GM21360 (cell line): Measurements from ENCODE around the gene CBS.
"Not testable (repeated sequence)": the region's sequence is repeated elsewhere in the genome, so short reads cannot be mapped to it uniquely, and the experiment has no call there.

ENCODE experiments used
- ATAC-seq: cut with Tn5 transposase; IDR thresholded peaks from one replicate; pipeline ENCODE4 v1.9.1; 2021; ENCODE audit warnings: mild to moderate bottlenecking, moderate library complexity; ENCODE audit not compliant: unreplicated experiment

CBS gene

DNA sequence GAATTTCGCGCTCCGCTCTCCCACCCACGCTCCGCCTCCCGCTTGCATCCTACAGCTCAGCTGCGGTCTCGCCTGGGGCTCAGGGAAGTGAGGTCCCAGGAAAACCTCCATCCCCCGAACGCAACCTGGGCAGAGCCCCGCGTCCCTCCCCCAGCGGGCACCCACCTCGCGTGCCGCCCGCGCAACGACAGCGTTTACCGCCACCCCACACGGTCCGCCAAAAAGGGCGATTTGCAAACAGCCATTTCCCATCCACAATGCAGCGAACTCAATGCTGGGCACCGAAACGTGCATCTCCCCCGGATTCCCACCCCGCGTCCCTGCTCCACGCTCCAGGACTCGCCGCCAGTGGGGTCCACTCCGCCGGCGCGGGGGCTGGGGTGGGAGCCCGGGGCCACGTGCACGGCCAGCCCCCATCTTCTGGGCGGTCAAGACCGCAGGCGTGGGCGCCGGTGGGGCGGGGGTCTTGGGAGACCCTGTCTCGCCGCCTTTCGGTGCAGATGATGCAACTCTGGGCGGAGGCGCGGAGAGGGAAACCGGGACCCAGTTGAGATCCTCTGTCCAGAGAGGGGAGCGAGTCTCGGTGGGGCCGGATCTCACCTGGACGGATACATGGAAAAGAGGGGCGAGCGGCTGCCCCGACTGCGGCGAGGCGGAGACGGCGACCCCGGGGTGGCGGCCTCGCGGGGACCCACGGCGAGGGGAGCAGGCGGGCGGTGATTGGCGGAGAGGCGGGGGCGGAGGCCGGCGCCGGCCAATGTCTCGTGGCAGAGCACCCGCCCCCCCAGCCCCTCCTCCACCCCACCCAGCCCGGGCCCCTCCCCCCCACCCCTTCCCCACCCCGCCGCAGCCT, at the start of gene CBS:
TSS of gene CBS (minus strand) at position 666 of the 853 bp plus-strand sequence. CDS start 3,642 bp downstream, outside the sequence.
- not testable (repeated sequence) for ATAC-seq

DNA sequence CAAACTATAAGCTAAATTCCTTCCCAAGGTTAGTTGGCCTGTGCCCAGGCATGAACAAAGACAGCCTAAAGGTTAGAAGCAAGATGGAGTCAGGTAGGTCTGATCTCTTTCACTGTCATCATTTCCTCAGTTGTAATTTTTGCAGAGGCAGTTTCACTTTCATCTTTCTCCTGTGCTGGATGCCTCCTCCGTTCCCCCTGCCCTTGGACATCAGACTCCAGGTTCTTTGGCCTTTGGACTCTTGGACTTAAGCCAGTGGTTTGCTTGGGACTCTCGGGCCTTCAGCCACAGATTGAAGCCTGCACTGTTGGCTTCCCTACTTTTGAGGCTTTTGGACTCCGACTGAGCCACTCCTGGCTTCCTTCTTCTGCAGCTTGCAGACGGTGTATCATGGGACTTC, 40.3 kb upstream of the CBS start:
- ATAC-seq, result not testable (repeated sequence)

DNA sequence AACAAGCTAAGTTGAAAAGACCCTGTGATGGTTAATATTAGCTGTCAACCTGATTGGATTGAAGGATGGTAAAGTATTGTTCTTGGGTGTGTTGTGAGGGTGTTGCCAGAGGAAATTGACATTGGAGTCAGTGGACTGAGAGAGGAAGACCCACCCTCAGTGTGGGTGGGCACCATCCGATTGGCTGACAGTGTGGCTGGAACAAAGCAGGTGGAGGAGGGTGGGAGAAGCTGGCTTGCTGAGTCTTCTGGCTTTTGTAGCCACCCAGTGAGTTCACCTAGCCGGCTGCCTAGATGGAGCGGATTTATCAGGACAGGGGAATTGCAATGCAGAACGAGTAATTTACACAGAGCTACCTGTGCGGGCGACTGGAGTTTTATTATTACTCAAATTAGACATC, 38.8 kb upstream of the CBS start:
- not testable (repeated sequence) for ATAC-seq

DNA sequence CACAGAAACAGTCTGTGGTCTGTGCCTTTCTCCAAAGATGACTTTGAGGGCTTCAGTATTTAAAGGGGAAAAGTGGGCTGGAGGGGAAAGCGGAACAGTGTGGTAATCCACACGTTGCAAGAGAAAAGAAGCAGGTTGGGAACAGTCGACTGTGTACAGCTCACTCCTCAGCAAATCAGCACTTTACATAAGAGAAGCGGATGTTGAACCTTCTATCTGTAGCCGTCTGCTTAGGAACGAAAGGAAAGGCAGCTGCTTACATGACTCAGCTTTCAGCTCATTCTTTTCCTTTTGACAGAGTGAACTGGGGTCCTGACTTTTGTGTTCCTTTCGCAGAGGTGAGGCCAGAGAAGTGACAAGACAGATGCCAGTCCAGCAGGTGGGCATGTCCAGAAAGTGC, 33.4 kb upstream of the CBS start:
- ATAC-seq, result not testable (repeated sequence)

DNA sequence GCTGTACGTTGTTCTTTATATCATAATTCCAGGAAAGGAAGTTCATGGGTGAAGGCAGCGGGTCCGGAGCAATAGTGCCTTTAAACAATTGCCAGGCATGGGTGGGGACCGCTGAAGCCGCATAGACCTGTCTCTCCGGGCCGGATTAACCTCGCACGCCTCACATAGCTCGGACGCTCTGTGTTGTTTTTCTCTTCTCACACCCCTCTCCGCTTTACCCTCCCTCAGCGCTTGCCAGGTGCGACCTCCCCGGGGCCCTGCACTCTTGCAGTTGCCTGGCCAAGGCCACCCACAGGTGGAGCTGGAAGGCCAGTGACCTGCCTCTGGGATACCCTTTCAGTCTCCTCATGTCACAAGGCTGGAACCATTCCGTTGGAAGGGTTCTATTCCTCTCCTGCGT, 32.5 kb upstream of the CBS start:
- ATAC-seq, result not testable (repeated sequence)

DNA sequence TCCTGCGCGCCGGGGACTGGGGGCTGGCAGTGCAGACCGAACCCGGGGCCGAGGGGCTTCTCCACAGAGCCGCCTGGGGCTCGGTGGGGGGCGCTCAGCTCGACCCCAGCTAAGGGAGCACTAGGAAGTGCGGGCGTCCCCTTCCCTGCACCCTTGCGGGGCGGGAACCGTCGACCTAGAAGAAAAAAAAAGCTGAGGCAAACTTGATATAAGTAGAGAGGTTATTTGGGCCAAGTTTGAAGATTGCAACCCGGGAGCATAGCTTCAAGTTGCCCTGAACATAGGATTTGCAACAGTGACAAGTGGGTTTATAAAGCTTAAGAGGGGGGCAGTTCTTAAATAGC, 32.1 kb upstream of the CBS start:
- ATAC-seq, result not testable (repeated sequence)

DNA sequence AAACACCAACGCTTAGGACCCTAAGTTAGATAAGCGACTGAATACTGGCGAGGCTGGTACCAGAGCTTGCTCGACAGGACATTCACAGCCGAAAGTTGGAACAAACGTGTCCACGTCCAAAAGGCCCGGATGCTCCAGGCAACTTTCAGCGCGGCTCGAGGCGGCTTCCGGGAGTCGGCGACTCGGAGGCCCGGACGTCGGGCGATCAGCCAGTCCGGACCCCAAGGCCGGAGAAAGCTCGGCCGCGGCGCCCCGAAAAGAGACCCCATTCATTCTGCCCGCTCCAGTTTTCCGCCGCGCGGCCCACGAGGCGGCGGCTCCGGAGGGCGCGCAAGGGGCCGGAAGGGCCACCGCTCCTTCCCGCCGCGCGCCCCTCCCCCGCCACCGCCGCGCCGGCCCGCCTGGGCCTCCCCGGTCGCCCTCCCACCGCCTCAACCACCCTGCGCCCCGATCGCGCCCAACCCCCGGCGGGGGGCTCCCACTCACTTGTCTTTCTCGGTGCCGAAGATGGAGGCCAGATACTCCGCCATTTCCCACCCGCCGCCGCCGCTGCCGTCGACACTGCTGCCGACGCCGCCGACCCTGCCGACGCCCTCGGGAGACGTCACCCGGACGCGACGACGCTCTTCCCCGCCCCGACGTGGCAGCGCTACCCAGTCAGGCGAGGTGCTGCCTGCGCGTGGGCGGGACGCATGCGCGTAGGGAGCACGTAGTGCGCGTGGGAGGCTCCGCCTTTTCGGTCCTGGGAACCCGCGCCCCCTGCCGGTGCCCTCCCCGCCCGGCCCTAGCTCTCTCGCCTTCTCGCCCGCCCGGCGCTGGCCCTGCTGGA, 31.5 kb upstream of the CBS start, which contains the start of gene U2AF1:
TSS of gene U2AF1 (minus strand) at position 606 of the 829 bp plus-strand sequence. CDS start at position 530, 76 bp downstream.
- peak; percentile 55 for ATAC-seq

DNA sequence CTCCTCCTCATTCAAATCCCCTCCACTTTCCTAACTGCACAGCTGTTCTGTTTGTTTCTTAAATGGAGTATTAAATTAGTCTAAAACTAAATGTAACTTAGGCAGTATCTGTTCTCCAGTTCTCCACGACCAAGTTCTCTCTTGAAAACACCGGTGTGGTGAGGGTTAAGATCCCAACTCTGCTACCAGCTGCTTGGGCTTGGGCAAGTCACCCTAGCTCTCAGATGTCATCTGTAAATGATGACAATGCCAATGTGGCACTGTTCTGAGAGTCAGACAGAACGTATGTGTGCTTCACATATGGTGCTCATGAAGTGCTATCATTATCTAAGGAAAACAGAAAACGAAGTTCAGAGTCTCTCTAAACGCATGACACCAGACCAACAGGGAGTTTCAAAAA, 29.0 kb upstream of the CBS start:
- ATAC-seq, result not testable (repeated sequence)

DNA sequence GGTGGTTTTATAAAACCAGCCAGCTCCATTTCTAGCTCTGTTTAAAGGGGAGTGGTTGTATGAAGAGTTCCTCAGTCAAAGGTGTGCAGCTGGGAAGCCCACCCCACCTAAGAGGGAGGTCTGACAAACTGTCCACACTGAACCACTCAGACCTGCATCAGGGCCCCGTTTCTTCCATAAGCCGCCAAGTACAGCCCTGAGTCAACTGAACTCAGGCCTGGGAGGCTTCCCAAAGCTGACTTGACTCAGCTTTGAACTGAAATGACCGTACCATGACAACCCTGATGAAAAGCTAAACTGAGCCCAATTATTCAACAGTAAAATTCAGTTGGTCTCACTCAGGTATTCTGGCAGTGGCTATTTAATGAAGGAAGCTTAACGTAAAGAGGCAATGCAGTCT, 26.6 kb upstream of the CBS start:
- not testable (repeated sequence) for ATAC-seq

DNA sequence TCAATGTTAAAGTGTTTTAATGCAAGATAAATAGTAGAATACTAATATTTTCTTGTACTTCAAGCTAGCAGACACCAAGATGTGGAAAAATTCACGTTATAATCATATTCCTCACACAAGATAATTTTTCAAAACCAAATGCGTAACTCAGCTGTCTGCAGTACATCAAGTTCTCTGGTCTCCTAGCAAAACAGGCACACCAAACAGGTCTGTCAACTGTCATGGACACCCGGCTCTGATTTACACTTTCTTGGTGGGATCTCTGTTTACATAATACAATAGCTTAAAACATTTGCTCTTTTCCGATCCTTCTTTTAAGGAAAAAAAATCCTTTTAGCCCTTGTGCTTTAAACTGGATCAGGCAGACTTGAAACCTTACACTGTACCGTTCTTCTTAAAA, 26.0 kb upstream of the CBS start:
- not testable (repeated sequence) for ATAC-seq

DNA sequence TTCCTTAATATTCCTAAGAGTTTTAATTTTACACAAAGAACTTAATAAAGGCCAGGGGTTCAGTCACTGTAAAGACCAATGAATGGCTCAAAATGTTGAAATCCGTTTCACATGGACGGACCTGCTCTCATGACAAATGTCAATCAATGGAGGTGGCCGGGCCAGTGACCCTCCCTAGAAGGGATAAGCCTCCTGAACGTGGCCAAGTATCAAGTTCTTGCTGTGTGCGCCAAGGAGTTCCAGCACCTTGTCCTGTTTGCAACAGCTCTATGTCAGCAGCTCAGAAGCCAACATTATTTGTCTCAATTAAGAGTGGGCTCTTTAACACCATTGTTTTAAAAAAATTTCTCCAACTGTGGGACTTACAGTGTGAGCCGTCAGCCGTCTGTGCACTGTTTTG, 25.4 kb upstream of the CBS start:
- not testable (repeated sequence) for ATAC-seq

DNA sequence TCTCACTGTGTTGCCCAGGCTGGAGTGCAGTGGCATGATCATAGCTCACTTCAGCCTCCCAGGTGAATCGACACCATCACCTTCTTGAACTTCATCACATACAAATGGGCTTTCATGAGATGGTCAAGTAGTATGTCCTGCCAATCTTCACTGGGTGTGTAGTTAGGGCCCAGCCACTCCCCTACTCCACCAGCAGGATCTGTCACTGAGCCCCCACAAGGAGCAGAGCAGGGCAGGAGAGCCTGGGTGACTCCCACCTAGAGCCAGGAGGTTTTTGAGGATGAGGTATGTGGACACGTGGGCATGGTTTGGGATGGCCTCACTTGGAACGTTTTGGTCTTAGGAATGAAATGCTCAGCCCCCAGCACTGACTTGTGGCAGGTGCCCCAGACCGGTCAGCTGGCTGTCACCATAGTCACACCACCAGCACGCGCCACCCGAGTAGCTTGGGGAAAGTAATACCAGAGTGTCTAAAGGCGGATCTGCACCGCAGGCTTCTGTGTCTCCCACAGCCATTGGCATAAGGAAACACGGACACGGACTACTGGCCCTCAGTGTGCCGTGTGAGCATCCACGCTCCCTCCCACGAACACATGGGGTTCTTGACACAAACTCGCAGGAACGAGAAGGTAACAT, 16.5 kb upstream of the CBS start:
- not testable (repeated sequence) for ATAC-seq

DNA sequence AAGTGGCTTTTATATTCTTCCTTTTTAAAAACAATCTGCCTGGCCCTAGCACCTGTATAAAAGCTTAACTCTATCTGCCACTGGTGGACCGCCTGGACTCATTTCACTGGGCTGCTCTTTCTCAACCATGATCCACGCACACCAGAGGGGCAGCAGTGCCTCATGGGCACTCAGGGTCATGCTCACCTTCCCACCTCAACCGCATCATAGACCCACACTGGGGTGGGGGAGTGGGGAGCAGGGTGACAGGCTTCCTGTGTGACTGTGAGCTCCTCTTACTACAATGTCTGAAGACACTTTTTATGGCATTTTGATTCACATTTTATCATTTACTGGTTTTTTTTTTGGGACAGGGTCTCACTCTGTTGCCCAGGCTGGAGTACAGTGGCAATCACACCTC, 15.3 kb upstream of the CBS start:
- ATAC-seq, result not testable (repeated sequence)

DNA sequence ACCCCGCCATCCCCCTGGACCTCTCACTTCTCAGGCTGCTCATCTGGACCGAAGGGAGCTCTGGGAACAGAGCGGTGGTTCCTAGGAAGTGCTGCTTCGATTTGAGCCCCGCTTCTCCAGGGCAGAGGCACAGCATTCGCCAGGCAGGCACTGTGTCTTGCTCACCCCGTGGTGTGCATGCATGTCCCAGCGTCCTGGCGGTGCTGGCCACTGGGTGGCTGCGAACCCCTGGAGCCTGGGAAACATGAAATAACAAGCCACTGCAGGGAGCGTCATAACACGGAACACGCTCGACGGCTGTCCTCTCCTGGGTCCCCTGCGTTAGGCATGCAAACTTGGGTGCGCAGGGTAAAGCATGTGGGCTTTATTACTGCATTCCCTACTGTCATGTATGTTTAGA, 13.8 kb upstream of the CBS start:
- not testable (repeated sequence) for ATAC-seq

DNA sequence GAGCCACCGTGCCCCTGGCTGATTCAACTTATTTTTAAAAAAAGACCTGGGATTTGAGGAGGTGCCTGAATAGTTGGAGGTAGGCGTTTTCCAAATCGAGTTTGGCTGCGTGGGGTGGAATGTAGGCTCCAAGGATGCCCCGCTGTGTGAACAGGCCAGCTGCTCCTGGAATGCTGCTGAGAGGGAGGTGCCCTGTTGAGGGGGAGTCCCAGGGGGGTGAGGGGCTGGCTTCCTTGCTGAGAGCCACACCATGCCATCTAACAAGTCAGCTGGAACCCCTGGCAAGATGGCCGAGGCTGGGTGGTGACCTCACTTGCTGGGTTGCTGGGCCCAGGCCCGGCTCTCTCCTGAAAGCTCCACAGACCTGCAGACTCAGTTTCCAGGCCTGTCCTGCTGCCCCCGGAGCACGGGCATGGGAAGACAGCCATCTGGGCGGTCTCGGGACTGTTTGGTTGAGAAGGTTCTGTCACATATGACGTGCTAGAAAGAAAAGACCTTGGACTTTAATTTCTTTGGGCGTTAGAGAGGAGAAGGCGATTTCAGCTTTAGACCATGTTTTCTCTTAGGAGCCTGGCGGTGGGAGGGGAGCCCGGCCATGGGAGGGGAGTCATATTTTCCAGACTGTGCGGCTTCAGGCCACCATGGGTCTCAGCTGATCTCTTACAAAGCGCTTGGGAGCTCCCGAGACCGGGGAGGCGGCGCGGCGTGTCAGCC, 7.1 kb upstream of the CBS start:
- ATAC-seq, result not testable (repeated sequence)

DNA sequence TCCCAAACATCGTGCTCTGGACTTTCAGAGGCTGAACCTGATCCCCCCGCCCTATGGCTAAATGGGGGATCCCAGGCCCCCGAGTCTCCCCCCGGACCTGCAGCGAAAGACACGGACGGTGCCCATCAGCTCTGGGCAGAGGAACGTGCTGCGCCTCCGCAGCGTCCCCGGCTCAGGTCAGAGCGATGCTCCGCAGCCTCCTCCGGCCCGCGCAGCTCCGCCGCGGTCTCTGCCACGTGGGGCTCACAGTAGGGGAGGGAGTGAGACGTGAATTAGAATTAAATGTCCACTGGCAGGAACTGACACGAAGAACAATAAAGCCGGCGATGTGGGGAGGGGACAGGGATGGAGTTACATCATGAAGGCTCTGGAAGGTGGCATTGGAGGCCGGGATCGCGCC, 1.0 kb upstream of the CBS start:
- ATAC-seq, result not testable (repeated sequence)

DNA sequence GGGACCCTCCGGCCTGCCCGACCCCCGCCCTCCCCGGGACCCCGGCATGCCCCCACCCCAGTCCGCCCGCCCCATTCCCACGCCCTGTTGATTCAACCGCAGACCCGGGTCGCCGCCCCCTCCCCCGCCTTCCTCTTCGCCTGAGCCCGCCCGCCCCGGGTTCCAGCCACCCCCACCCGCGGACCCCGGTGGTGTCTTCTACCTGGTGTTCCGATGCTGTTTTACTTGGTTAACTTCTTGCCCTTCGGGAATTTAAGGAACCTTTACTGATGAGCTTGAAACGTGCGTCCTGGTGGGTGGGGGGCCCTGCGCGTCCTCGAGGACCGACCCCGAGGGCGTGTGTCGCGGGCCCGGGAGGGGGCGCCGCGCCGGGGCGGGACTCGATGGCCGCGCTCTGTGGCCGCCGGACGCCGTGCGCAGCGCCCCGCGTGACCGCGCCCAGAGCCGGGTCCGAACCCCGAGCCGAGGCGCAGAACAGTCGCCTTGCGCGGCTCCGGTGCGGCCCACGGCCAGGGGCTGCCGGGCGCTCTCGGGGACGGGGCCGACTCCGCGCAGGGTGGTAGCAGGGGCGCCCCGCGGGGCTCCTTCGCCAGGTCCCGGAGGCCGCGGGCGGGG, 495 bp upstream of the CBS start:
- not testable (repeated sequence) for ATAC-seq

DNA sequence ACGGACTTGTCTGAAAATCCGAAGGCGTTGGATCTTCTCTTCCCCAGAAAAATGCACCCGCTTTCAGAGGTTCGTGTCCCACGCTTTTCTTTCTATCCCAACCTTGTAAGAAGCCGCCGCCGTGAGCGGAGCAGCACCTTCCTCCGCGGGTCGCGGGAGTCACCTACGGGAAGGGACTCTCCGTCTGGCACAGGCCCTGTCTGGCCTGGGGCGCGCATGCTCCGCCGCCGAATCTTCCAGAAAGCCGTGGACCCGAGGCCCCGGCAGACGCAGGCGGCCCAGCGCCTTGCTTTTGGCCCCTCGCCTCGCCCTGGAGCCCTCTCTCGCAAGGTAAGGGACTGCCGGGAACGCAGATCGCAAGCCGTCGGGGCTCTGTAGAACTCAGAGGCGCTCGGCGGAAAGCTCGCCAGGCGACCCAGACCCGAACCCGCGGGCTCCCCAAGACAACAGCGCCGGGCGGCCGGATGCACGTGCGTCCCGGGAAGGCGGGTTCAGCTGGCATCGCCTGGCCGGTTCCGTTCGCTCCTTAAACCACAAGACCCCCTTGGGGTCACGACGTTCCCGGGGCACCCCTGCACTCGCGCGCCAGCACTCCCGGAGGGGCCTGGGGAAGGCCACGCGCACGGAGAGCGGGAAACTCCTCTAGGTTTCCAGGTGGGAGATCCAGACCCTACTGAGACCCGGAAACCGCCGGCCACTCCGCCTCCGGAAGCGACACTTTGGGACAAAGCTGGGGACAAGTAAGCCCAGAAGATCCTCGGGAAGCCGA, 1.1 kb downstream of the CBS start:
- ATAC-seq, result not testable (repeated sequence)

DNA sequence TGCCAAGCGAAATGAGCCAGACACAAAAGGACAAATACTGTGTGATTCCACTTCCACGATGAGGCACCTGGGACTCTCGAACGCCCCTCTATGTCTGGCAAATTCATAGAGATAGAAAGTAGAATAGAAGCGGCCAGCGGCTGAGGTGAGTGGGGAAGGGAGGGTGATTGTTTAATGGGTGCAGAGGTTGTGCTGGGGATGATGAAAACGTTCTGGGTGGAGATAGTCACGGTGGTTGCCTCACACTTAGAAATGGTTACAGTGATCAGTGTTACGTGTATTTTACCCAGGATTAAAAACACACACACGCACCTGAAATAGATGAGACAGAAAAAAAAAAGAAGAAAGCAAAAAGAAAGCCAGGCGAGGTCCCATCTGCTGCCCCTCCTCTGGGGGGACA, 2.9 kb downstream of the CBS start:
- ATAC-seq, result not testable (repeated sequence)
